A549 treated with AZD9567 at 1 μM for 4 hours (cell line): ENCODE results near the gene ZFP2. TPM values are rescaled to one million over a fixed set of nuclear protein-coding genes. Genes with fewer than 3 reads are reported as not detected.

Source experiments
- total RNA-seq: library from RNA; stranded (reverse); fragments of 200-300 nt; extraction: Qiagen RNA extraction; gene quantifications from 5 replicates; pipeline ENCODE4 v1.2.3, GENCODE V29; 2022; ENCODE audit not compliant: insufficient read depth

ZFP2 gene
- total RNA-seq, result 0.03 TPM in 1 of 5 replicates, not detected in the others

DNA sequence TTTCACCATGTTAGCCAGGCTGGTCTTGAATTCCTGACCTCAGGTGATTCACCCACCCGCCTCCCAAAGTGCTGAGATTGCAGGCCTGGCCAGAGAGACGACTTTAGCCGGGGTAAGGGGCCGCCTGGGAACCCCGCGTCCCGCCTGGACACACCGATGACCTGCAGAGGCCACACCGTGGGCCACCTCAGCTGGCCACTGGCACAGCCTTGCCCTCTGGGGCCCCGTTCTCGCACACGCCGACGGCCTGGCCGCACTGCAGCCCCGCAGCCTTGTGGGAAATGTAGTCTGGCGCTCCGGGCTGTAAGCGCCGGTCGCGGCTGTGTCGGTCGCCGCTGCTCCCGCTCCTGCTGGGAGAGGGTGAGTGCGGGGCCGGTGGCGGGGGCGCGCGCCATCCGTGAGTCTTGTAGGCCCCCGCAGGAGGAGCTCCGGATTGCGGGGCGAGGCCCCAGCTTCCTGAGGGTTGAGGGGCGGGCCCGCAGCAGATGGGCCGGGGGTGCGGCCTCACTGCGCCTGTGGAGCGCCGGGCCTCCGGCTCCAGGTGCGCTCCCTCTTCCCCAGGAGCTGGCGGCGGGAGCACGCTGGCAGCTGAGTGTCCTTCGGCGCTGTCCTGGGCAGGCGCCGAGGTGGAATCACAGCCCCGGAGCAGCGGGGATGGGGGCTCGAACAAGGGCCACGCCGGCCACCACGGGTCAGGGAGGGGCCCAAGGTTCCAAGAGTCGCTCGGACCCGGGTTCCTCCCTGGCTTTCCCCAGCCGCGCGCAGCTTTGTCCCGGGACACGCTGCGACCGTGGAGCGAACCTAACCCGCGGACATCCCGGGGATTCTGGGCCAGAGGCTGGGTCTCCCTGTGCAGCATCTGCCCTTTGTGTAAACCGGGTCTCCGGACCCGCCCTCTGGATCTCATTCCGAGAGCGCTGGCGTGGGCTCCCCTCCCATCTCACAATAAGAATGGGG, at the start of gene ZFP2:
Gene ZFP2 (plus strand): TSS at position 299 of the 957 bp plus-strand sequence. CDS start 35,401 bp downstream, outside the sequence.

DNA sequence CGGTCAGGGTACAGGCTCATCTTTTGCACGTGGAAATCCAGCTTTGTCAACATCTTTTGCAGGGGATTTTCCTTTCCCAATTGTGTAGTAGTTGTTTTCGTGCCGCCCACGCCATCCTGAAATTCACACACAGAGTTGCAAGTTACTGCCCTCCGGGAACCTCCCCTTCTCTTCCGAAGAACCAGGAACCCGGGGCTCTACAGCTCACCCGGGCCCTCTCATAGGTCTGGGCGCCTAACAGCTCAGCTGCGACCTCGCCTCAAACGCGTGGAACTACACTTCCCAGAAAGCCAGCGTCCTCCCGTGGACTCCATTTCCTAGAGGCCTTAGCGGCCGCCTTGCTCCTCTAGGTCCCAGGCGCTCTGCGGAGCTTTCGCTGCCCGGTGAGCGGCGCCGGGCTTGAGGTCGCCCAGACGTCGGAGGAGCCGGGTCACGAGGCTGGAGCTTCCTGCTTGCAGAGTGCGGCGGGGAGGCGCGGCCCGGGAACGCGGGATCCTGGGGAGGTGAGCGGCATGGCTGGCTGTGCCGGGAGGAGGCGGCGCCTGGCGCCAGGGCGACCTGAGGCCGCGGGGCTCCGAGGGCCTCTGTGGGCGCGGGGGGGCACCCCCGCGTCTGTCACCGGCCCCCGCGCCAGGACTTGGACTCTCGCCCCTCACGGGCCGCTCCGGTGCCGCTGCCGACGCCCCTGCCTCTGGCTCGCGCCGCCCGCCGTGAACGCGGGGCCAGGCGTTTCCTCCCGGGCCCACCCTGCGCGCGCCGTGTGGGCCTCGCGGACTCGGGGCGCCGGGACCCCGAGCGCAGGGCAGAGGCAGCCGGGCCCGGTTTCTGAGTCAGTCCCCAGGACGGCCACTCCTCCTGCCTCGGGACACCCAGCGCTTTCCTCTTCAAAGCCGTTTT, 35.8 kb upstream of the ZFP2 start, which contains the start of gene ZNF354B:
Gene ZNF354B (plus strand): TSS at position 329 of the 897 bp plus-strand sequence. CDS start 1,095 bp downstream, outside the sequence.

DNA sequence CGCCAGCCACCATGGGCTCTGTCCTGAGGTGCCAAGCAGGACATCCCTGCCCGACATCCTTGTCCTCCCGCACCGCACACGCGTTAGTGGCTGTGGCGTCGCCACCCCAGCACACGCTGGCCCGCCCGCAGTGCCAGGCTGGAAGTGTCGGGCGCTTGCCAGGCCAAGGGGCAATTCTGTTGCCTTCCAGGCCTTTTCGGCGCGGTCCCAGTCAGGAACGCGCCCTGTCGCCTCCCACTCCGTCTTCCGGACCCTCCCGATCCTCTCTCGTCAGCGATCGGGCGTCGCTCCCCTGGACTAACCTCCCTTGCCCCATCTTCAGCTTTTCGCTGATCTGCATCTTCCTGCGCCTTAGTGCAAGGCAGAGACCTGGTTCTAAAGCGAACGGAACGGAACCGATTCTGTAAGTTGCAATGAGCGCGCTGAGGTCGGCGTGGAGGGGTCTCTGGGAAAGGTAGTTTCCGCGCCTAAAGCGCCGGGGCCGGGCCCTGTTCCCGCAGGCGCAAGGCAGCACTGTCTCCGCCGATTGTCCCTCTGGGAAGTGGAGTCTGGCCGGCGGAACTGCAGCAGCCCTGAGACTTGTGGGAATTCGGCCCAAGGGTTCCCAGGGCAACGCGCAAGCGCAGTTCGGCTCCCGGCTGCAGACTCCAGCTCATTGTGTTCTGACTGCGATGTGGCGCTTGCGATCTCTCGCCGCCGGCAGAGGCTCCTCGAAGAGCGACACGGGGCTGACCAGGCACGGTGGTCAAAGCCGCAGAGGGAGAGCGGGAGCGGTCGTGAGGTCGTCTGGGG, 45.1 kb downstream of the ZFP2 start, which contains the start of gene ZNF454:
Gene ZNF454 (plus strand): TSS at position 630 of the 792 bp plus-strand sequence. CDS start 1,594 bp downstream, outside the sequence.

Other genes with a start within 250 kb of the ZFP2 start
- 6.1 to 11.4 TPM (median 6.7 TPM) in 5 replicates for gene ZNF354A, start 165.3 kb upstream of the ZFP2 start, total RNA-seq
- 3.5 to 6.8 TPM (median 5.1 TPM) in 5 replicates for gene ZNF354B, start 36.0 kb upstream of the ZFP2 start, total RNA-seq
- not detected in 5 replicates for gene ZNF454, start 45.3 kb downstream of the ZFP2 start, total RNA-seq
- gene GRM6, start 99.4 kb downstream of the ZFP2 start, total RNA-seq, result not detected in 5 replicates
- gene ZNF879, start 127.9 kb downstream of the ZFP2 start, total RNA-seq, result 0.42 to 0.84 TPM (median 0.59 TPM) in 5 replicates
- gene ZNF354C, start 164.5 kb downstream of the ZFP2 start, total RNA-seq, result 0.49 to 0.86 TPM (median 0.70 TPM) in 5 replicates